H9 (cell line): ENCODE data around the gene MAPK14. TPM values are rescaled to one million over a fixed set of nuclear protein-coding genes. Genes with fewer than 3 reads are reported as not detected.
A peak's percentile ranks its signal among the peaks of the same experiment; 100 is the strongest.

Experiments used
- DNase-seq: peaks from one replicate; pipeline ENCODE4 v3.0.0-alpha.2; 2017
- H2AFZ ChIP-seq: one replicate; pipeline ENCODE4 v1.6.1; 2013; ENCODE audit warnings: mild to moderate bottlenecking, low read length, control low read depth, moderate library complexity
- H2AK5ac ChIP-seq: 2 replicates; pipeline ENCODE4 v1.6.1; 2013; ENCODE audit warnings: low read length, control low read depth, mixed read lengths; ENCODE audit not compliant: insufficient read length
- H2BK120ac ChIP-seq: one replicate; pipeline ENCODE4 v1.6.1; 2013; ENCODE audit warnings: low read depth, mild to moderate bottlenecking, low read length, control low read depth, inconsistent platforms; ENCODE audit not compliant: poor library complexity, severe bottlenecking
- H2BK12ac ChIP-seq: 2 replicates; pipeline ENCODE4 v1.6.1; 2013; ENCODE audit warnings: low read length, control low read depth, mixed read lengths, low read depth; ENCODE audit not compliant: insufficient read length
- H2BK15ac ChIP-seq: 2 replicates; pipeline ENCODE4 v1.6.1; 2013; ENCODE audit warnings: low read depth, low read length, control low read depth
- H2BK20ac ChIP-seq: one replicate; pipeline ENCODE4 v1.6.1; 2013; ENCODE audit warnings: low read depth, mild to moderate bottlenecking, low read length, control low read depth, inconsistent platforms; ENCODE audit not compliant: poor library complexity, severe bottlenecking
- H2BK5ac ChIP-seq: 2 replicates; pipeline ENCODE4 v1.6.1; 2013; ENCODE audit warnings: low read length, control low read depth, mixed read lengths; ENCODE audit not compliant: insufficient read length
- H3K14ac ChIP-seq: 2 replicates; pipeline ENCODE4 v1.6.1; 2013; ENCODE audit warnings: low read length, control low read depth; ENCODE audit not compliant: insufficient read depth
- H3K18ac ChIP-seq: 2 replicates; pipeline ENCODE4 v1.6.1; 2013; ENCODE audit warnings: low read depth, mild to moderate bottlenecking, mixed read lengths, low read length, control low read depth; ENCODE audit not compliant: insufficient read length
- H3K23ac ChIP-seq: 2 replicates; pipeline ENCODE4 v1.6.1; 2013; ENCODE audit warnings: low read length, control low read depth, mixed read lengths, low read depth; ENCODE audit not compliant: insufficient read length
- H3K23me2 ChIP-seq: 2 replicates; pipeline ENCODE4 v1.6.1; 2013; ENCODE audit warnings: low read depth, mild to moderate bottlenecking, mixed read lengths, low read length, control low read depth; ENCODE audit not compliant: insufficient read length, poor library complexity, severe bottlenecking
- H3K27ac ChIP-seq: 2 replicates; pipeline ENCODE4 v1.5.1; 2013; ENCODE audit warnings: low read length, control low read depth, mixed read lengths, low read depth; ENCODE audit not compliant: insufficient read length
- H3K27me3 ChIP-seq: 2 replicates; pipeline ENCODE4 v1.6.1; 2013; ENCODE audit warnings: low read length, control low read depth, inconsistent platforms; ENCODE audit not compliant: insufficient read depth
- H3K4ac ChIP-seq: 2 replicates; pipeline ENCODE4 v1.6.1; 2013; ENCODE audit warnings: low read depth, mild to moderate bottlenecking, control low read depth, inconsistent platforms, low read length, moderate library complexity
- H3K4me1 ChIP-seq: 2 replicates; pipeline ENCODE4 v1.6.1; 2013; ENCODE audit warnings: low read length, control low read depth, inconsistent platforms; ENCODE audit not compliant: insufficient read depth
- H3K4me2 ChIP-seq: 2 replicates; pipeline ENCODE4 v1.6.1; 2013; ENCODE audit warnings: low read length, control low read depth, mixed read lengths; ENCODE audit not compliant: insufficient read length, insufficient read depth
- H3K56ac ChIP-seq: 2 replicates; pipeline ENCODE4 v1.6.1; 2013; ENCODE audit warnings: low read depth, mild to moderate bottlenecking, mixed read lengths, low read length, control low read depth; ENCODE audit not compliant: insufficient read length
- H3K79me1 ChIP-seq: 2 replicates; pipeline ENCODE4 v1.6.1; 2013; ENCODE audit warnings: low read depth, mild to moderate bottlenecking, moderate library complexity, low read length, control low read depth, inconsistent platforms; ENCODE audit not compliant: insufficient read depth, poor library complexity, severe bottlenecking
- H3K79me2 ChIP-seq: 2 replicates; pipeline ENCODE4 v1.6.1; 2013; ENCODE audit warnings: low read length, control low read depth, inconsistent platforms; ENCODE audit not compliant: insufficient read depth
- H3K9ac ChIP-seq: 2 replicates; pipeline ENCODE4 v1.6.1; 2013; ENCODE audit warnings: low read length, control low read depth, mixed read lengths; ENCODE audit not compliant: insufficient read length; ENCODE audit errors: extremely low read depth
- H3K9me3 ChIP-seq: one replicate; pipeline ENCODE4 v1.6.1; 2013; ENCODE audit warnings: low read depth, low read length, inconsistent platforms; ENCODE audit not compliant: control insufficient read depth
- H3T11ph ChIP-seq: one replicate; pipeline ENCODE4 v1.6.1; 2013; ENCODE audit warnings: mild to moderate bottlenecking, low read length, control low read depth, inconsistent platforms
- H4K20me1 ChIP-seq: one replicate; pipeline ENCODE4 v1.6.1; 2013; ENCODE audit not compliant: control insufficient read depth, insufficient read length, insufficient read depth
- H4K5ac ChIP-seq: 2 replicates; pipeline ENCODE4 v1.6.1; 2013; ENCODE audit warnings: low read depth, mild to moderate bottlenecking, mixed read lengths, low read length, control low read depth; ENCODE audit not compliant: insufficient read length
- H4K8ac ChIP-seq: replicated peaks from 2 replicates; pipeline ENCODE4 v1.6.1; 2013; ENCODE audit warnings: low read length, control low read depth, mixed read lengths, low read depth; ENCODE audit not compliant: insufficient read length
- H4K91ac ChIP-seq: 2 replicates; pipeline ENCODE4 v1.6.1; 2013; ENCODE audit warnings: low read depth, mild to moderate bottlenecking, moderate library complexity, mixed read lengths, low read length, control low read depth; ENCODE audit not compliant: insufficient read length
- H3K27ac Mint-ChIP-seq, 3 experiments: 2 replicates in 2 of 3; 3 replicates in 1 of 3; pipeline ENCODE4 v1.8.0; 2020 to 2021; ENCODE audit warnings: mixed read lengths in 3 of 3, mild to moderate bottlenecking in 1 of 3, moderate library complexity in 1 of 3
- H3K27me3 Mint-ChIP-seq: 2 replicates; pipeline ENCODE4 v1.8.0; 2021; ENCODE audit warnings: low read depth, mild to moderate bottlenecking, moderate library complexity, mixed read lengths
- H3K36me3 Mint-ChIP-seq, 3 experiments: 2 replicates in 2 of 3; 3 replicates in 1 of 3; pipeline ENCODE4 v1.8.0; 2020 to 2021; ENCODE audit warnings: low read depth in 3 of 3, mixed read lengths in 3 of 3; ENCODE audit not compliant: insufficient read depth in 1 of 3
- H3K4me1 Mint-ChIP-seq, 2 experiments: 2 replicates each; pipeline ENCODE4 v1.8.0; 2020; ENCODE audit warnings: mixed read lengths in 2 of 2
- H3K4me3 Mint-ChIP-seq, 2 experiments: 2 replicates in 1 of 2; 3 replicates in 1 of 2; pipeline ENCODE4 v1.8.0; 2020 to 2021; ENCODE audit warnings: mild to moderate bottlenecking in 2 of 2, mixed read lengths in 2 of 2, moderate library complexity in 1 of 2
- H3K9me3 Mint-ChIP-seq, 2 experiments: 2 replicates in 1 of 2; 3 replicates in 1 of 2; pipeline ENCODE4 v1.8.0; 2020; ENCODE audit warnings: mild to moderate bottlenecking in 2 of 2, mixed read lengths in 2 of 2, moderate library complexity in 1 of 2
- CTCF ChIP-seq: fragments of 200-600 bp; sonication (generic); conservative IDR thresholded peaks from 3 replicates; pipeline ENCODE4 v1.8.0; 2021; ENCODE audit warnings: antibody characterized with exemption, mild to moderate bottlenecking
- WGBS: extraction: QIAGEN DNeasy Blood & Tissue Kit; methylation state at CpG from one replicate; pipeline ENCODE4 v1.1.7; 2013; ENCODE audit warnings: missing lambda C conversion rate, low lambda C conversion rate, mixed read lengths; ENCODE audit not compliant: insufficient read length; ENCODE audit errors: extremely low coverage; 5-methylcytosine and 5-hydroxymethylcytosine counted together
- total RNA-seq: library from RNA; stranded (reverse); gene quantifications from 2 replicates; pipeline ENCODE4 v1.2.1, GENCODE V29; 2021

MAPK14 gene
- total RNA-seq, 1 experiment from 2014 or later: 40.5 TPM

- Histone ChIP-seq H4K20me1 (no peaks in the 10 kb centered on the region), H3K23ac (no peak overlapping the region), H3K4me1 (no peaks in the 10 kb centered on the region), H4K5ac (no peak overlapping the region), H3K23me2 (no peaks in the 10 kb centered on the region), H3T11ph (no peak overlapping the region), H2AK5ac (no peak overlapping the region), H3K27me3 (no peaks in the 10 kb centered on the region), H3K4me2 (no peak overlapping the region), H3K79me2 (no peaks in the 10 kb centered on the region), H3K14ac (no peak overlapping the region), H2BK15ac (no peak overlapping the region), H3K9ac (no peak overlapping the region), H3K4ac (no peak overlapping the region), H4K91ac (no peak overlapping the region), H3K79me1 (no peaks in the 10 kb centered on the region), H2BK12ac (no peak overlapping the region), H2BK20ac (no peak overlapping the region), H2BK5ac (no peak overlapping the region), H4K8ac (no peak overlapping the region), H3K9me3 (no peaks in the 10 kb centered on the region), H2AFZ (no peak overlapping the region), H3K27ac (no peak overlapping the region), H3K18ac (no peak overlapping the region), H2BK120ac (no peak overlapping the region), H3K56ac (no peak overlapping the region)
- Mint-ChIP-seq H3K9me3 (no peaks in the 10 kb centered on the region), H3K27ac (peak overlapping the region in 2 of 3 experiments; percentile 58 to 74; a peak in 2 of 7 replicates), H3K27me3 (no peaks in the 10 kb centered on the region), H3K4me3 (no peak overlapping the region), H3K36me3 (peaks cover 0 to 15% (median 4%) of the 10 kb centered on the region in 3 experiments; a peak in 4 of 7 replicates), H3K4me1 (peaks cover 15 to 16% of the 10 kb centered on the region in 2 experiments)
- TF ChIP-seq CTCF: no peak
- no peak for DNase-seq
- WGBS: no CpG with 5 or more reads among the region's 4 CpGs
These were observed 87.3 kb downstream of the MAPK14 start for GRCh38 chr6:36114798-36115408.
